B cell (primary cell): ENCODE data around the gene GARS1. TPM values are rescaled to one million over a fixed set of nuclear protein-coding genes. Genes with fewer than 3 reads are reported as not detected.

Experiments used
- ATAC-seq: fragments of 200-7000 bp; cut with Tn5 transposase; one replicate; pipeline ENCODE4 v1.10.0; 2021; ENCODE audit warnings: low read depth, mild to moderate bottlenecking, moderate number of reproducible peaks, moderate library complexity
- CTCF ChIA-PET: fragments of 350-600 bp; sonication (Branson Sonifier 250); formaldehyde crosslinking; loops from one replicate; lab custom pipeline; 2021; ENCODE audit warnings: antibody characterized with exemption, inconsistent platforms; lab: Charles Lee
- POLR2A ChIA-PET: fragments of 350-600 bp; sonication (Branson Sonifier 250); formaldehyde crosslinking; loops from one replicate; lab custom pipeline; 2021; ENCODE audit warnings: antibody characterized with exemption; lab: Charles Lee
- DNase-seq: peaks from one replicate; pipeline ENCODE4 v3.0.0; 2013
- H2AFZ ChIP-seq: 2 replicates; pipeline ENCODE4 v1.6.1; 2012; ENCODE audit warnings: mild to moderate bottlenecking, low read depth, low read length; ENCODE audit not compliant: insufficient read depth, poor library complexity, severe bottlenecking
- H3K27ac ChIP-seq, 2 donors: 1 replicate in 1 of 2; 2 replicates in 1 of 2; pipeline ENCODE4 v1.5.1; 2012 to 2013; ENCODE audit warnings: low read length in 2 of 2, mild to moderate bottlenecking in 2 of 2, moderate library complexity in 1 of 2
- H3K27me3 ChIP-seq, 4 experiments: fragments of 200-600 bp in 1 of 4; sonication (generic) in 1 of 4; replicated peaks in 1 of 4; 1 replicate in 2 of 4; 2 replicates in 2 of 4; pipeline versions ENCODE4 v1.6.1 to v1.7.0; 2013 to 2016; ENCODE audit warnings: low read length in 3 of 4, mild to moderate bottlenecking in 2 of 4, mixed read lengths in 1 of 4, moderate library complexity in 1 of 4; ENCODE audit not compliant: insufficient read depth in 4 of 4, control insufficient read depth in 3 of 4; ENCODE audit errors: control extremely low read depth in 1 of 4
- H3K36me3 ChIP-seq, 2 experiments: replicated peaks in 1 of 2; 1 replicate in 1 of 2; 2 replicates in 1 of 2; pipeline versions ENCODE4 v1.6.1 to v1.7.1; 2013; ENCODE audit warnings: low read length in 1 of 2; ENCODE audit not compliant: insufficient read depth in 2 of 2, control insufficient read depth in 1 of 2; ENCODE audit errors: control extremely low read depth in 1 of 2, extremely low read depth in 1 of 2
- H3K4me1 ChIP-seq, 2 donors: fragments of 200-600 bp in 1 of 2; sonication (generic) in 1 of 2; 1 replicate in 1 of 2; 2 replicates in 1 of 2; pipeline versions ENCODE4 v1.5.1 to v1.6.1; 2013 to 2017; ENCODE audit warnings: low read length in 2 of 2; ENCODE audit not compliant: control insufficient read depth in 2 of 2, insufficient read depth in 2 of 2
- H3K4me2 ChIP-seq: replicated peaks from 2 replicates; pipeline ENCODE3; 2012; ENCODE audit warnings: mild to moderate bottlenecking, low read depth, low read length; ENCODE audit not compliant: poor library complexity, severe bottlenecking
- H3K4me3 ChIP-seq, 5 experiments: fragments of 200-600 bp in 1 of 5; sonication (generic) in 1 of 5; 1 replicate in 3 of 5; 2 replicates in 2 of 5; pipeline versions ENCODE4 v1.5.1 to v1.7.0; 2011 to 2016; ENCODE audit warnings: low read length in 4 of 5, mild to moderate bottlenecking in 4 of 5, low read depth in 2 of 5, control low read depth in 1 of 5, moderate library complexity in 1 of 5; ENCODE audit not compliant: insufficient read depth in 1 of 5; ENCODE audit errors: control extremely low read depth in 1 of 5, extremely low read depth in 1 of 5
- H3K79me2 ChIP-seq: fragments of 200-600 bp; sonication (generic); one replicate; pipeline ENCODE4 v1.6.0; 2016; ENCODE audit warnings: low read length; ENCODE audit not compliant: control insufficient read depth, insufficient read depth
- H3K9ac ChIP-seq: fragments of 200-600 bp; sonication (generic); 2 replicates; pipeline ENCODE4 v1.6.1; 2017; ENCODE audit warnings: mild to moderate bottlenecking, low read length, moderate library complexity
- H3K9me3 ChIP-seq, 3 donors: one replicate each; pipeline versions ENCODE4 v1.6.1 to v1.7.1; 2013; ENCODE audit warnings: low read length in 2 of 3; ENCODE audit not compliant: control insufficient read depth in 2 of 3, insufficient read depth in 1 of 3; ENCODE audit errors: control extremely low read depth in 1 of 3
- H4K20me1 ChIP-seq: 2 replicates; pipeline ENCODE4 v1.6.0; 2012; ENCODE audit warnings: mild to moderate bottlenecking, low read length; ENCODE audit not compliant: insufficient read depth, control insufficient read depth, poor library complexity, severe bottlenecking
- H3K27ac Mint-ChIP-seq: one replicate; pipeline ENCODE4 v1.8.0; 2021; ENCODE audit warnings: mixed read lengths
- H3K27me3 Mint-ChIP-seq: one replicate; pipeline ENCODE4 v1.8.0; 2021; ENCODE audit warnings: mixed read lengths
- H3K4me1 Mint-ChIP-seq: one replicate; pipeline ENCODE4 v1.8.0; 2021; ENCODE audit warnings: mixed read lengths
- H3K4me3 Mint-ChIP-seq: one replicate; pipeline ENCODE4 v1.8.0; 2021; ENCODE audit warnings: mixed read lengths
- H3K9me3 Mint-ChIP-seq: one replicate; pipeline ENCODE4 v1.8.0; 2022; ENCODE audit warnings: mixed read lengths; ENCODE audit not compliant: insufficient read depth
- CTCF ChIP-seq: fragments of 200-600 bp; IDR thresholded peaks from one replicate; pipeline ENCODE4 v1.8.0; 2022; ENCODE audit warnings: antibody characterized with exemption, mild to moderate bottlenecking
- EZH2 ChIP-seq: IDR thresholded peaks from 2 replicates; pipeline ENCODE4 v1.6.1; 2012; ENCODE audit warnings: borderline replicate concordance, low read depth, mild to moderate bottlenecking, moderate library complexity, low read length; ENCODE audit not compliant: insufficient read depth, poor library complexity, severe bottlenecking
- WGBS: methylation state at CpG from one replicate; pipeline ENCODE4 v1.1.5; 2013; ENCODE audit warnings: missing lambda C conversion rate; ENCODE audit not compliant: insufficient coverage; 5-methylcytosine and 5-hydroxymethylcytosine counted together
- intact Hi-C: fragments of 100-400 bp; cut with micrococcal nuclease; formaldehyde crosslinking; loops from one replicate; pipeline ENCODE4 v1.10.0; 2022
- polyA plus RNA-seq: library from polyadenylated mRNA; depleted of rRNA; stranded (reverse); fragments of >200 nt; gene quantifications from 2 replicates; pipeline ENCODE4 v1.2.3, GENCODE V29; 2012
- total RNA-seq, 2 donors: library from RNA; stranded (reverse); fragments of 120-200 nt in 1 of 2; gene quantifications; 1 replicate in 1 of 2; 2 replicates in 1 of 2; pipeline versions ENCODE4 v1.2.3 to v1.2.4, GENCODE V29; 2013 to 2022

GARS1 gene
- total and polyA plus RNA-seq, 2 donors (not counting 1 experiment from before 2014, with no cell fraction given) = 54.9 to 61.7 TPM

GRCh38 chr7:30655096-30655970 lies 60.7 kb downstream of the GARS1 start:
- Mint-ChIP-seq H3K9me3 (no peaks in the 10 kb centered on the region), H3K4me3 (no peak overlapping the region), H3K27me3 (no peaks in the 10 kb centered on the region), H3K27ac (no peak overlapping the region), H3K4me1 (no peaks in the 10 kb centered on the region)
- CTCF ChIA-PET = no interaction called here
- ATAC-seq = no peak
- Histone ChIP-seq H3K4me1 (no peaks in the 10 kb centered on the region), H3K4me3 (no peak overlapping the region), H3K36me3 (no peaks in the 10 kb centered on the region), H3K9ac (no peak overlapping the region), H2AFZ (no peak overlapping the region), H3K79me2 (no peaks in the 10 kb centered on the region), H3K4me2 (no peak overlapping the region), H3K9me3 (no peaks in the 10 kb centered on the region), H3K27me3 (no peaks in the 10 kb centered on the region), H4K20me1 (no peaks in the 10 kb centered on the region), H3K27ac (no peak overlapping the region)
- no peak for DNase-seq
- TF ChIP-seq CTCF = no peak
- no peak for TF ChIP-seq EZH2
- 92% methylated on average over 17 of the region's 22 CpGs for WGBS
- intact Hi-C loops = no loop called here
- POLR2A ChIA-PET = no interaction called here
